NOMO-1 (cell line): ENCODE results near the gene NIPBL.
"Not testable (repeated sequence)": the region's sequence is repeated elsewhere in the genome, so short reads cannot be mapped to it uniquely, and the experiment has no call there.

ENCODE experiments used
- DNase-seq, 2 experiments: peaks; one replicate each; lab custom pipeline; 2025; ENCODE audit not compliant: unreplicated experiment in 2 of 2; lab: John Stamatoyannopoulos, UW

The NIPBL gene

GRCh38 chr5:36901077-36901476, 24.5 kb downstream of the NIPBL start:
- DNase-seq: not testable (repeated sequence)

GRCh38 chr5:36901856-36902255, 25.3 kb downstream of the NIPBL start:
- DNase-seq: no peak

- no peak for DNase-seq
These were observed 25.8 kb downstream of the NIPBL start for GRCh38 chr5:36902353-36902752.

DNA sequence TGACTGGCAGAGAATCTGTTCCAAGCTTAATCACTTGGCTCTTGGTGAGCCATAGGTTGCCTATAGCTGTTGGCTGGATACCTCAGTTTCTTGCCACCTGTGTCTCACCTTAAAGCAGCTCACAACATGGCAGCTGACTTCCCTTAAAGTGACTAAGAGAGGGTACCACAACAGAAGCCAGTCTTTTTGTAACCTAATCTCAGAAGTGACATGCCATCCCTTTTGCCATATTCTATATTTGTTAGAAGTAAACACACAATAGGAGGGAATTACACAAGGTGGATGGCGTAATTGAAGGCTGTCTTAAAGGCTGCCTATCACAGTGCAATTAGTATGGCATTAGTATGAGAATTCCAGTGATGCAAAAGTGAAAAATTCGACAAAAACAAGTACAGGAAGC, 28.1 kb downstream of the NIPBL start:
- DNase-seq: no peak

DNA sequence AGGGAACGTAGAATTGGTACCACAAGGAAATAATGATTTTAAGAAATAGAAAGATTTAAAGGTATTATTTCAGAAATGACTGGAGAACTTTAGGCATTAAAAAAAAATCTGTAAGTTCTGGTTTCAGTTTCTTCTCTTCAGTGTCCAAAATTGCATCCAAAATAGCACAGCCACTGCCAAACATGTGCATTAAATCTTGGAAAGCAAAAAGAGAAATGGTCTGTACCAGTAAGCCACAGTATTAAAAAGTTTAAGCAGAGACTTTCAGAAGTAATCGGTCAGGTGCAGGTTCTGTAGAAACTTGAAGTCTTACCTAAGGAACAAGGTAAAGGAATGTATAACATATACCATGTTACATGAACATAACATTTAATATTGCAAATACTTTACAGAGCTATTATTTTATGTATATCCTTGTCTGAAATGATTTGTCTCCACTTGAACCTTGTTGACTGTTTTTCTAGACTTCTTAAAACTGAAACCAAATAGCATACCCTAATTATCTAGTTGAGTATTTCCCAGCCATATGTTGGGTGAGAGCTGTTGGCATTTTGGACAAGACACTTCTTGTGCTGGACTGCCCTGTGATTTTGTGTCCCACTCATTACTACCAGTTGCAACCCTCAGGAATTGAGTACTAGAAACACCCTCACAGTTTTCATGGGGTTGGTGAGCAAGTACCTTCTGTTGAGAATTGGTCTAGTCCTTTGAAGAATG, 32.1 kb downstream of the NIPBL start:
- DNase-seq: peak in 1 of 2 experiments; percentile 35

GRCh38 chr5:36915653-36916052, 39.1 kb downstream of the NIPBL start:
- no peak for DNase-seq

DNA sequence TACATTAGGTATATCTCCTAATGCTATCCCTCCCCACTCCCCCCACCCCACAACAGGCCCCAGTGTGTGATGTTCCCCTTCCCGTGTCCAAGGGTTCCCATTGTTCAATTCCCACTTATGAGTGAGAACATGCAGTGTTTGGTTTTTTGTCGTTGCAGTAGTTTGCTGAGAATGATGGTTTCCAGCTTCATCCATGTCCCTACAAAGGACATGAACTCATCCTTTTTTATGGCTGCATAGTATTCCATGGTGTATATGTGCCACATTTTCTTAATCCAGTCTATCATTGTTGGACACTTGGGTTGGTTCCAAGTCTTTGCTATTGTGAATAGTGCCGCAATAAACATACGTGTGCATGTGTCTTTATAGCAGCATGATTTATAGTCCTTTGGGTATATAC, 40.0 kb downstream of the NIPBL start:
- not testable (repeated sequence) for DNase-seq

DNA sequence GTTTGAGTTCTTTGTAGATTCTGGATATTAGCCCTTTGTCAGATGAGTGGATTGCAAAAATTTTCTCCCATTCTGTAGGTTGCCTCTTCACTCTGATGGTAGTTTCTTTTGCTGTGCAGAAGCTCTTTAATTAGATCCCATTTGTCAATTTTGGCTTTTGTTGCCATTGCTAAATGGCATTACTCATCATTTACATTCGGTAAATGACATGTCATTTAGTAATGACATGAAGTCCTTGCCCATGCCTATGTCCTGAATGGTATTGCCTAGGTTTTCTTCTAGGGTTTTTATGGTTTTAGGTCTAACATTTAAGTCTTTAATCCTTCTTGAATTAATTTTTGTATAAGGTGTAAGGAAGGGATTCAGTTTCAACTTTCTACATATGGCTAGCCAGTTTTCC, 40.8 kb downstream of the NIPBL start:
- DNase-seq: not testable (repeated sequence)

DNA sequence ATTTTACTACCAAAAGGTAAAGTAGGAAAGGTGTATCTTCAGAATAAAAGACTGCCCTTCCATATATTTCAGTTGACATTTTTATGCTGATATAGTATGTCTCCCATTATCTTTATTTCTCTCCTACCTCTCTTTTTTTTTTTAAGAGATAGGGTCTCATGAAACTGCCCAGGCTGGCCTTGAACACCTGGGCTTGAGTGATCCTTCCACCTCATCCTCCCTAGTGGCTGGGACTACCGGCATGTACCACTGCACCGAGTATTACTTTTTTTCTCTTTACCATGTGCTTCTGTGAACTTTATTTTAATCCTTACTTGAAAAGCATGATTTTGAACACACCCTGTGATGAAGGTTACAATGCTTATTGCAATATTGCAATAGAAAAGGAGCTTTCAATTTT, 42.7 kb downstream of the NIPBL start:
- no peak for DNase-seq

GRCh38 chr5:36919650-36920049, 43.1 kb downstream of the NIPBL start:
- DNase-seq: no peak

DNA sequence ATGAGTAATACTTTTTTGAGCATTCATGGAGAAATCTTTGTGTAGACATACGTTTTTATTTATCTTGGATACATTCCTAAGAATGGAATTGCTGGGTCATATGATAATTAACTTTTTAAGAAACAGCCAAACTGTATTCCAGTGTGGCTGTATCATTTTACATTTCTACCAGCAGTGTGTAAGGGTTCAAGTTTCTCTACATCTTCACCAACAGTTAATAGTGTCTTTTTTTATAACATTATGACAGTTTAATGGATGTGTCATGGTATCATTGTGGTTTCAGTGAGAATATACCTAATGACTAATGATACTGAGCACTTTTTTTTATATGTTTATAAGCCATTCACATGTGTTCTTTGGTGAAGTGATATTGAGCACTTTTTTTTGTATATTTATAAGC, 52.4 kb downstream of the NIPBL start:
- DNase-seq: no peak

GRCh38 chr5:36929438-36929837, 52.9 kb downstream of the NIPBL start:
- DNase-seq: no peak

GRCh38 chr5:36932056-36932455, 55.5 kb downstream of the NIPBL start:
- no peak for DNase-seq

DNA sequence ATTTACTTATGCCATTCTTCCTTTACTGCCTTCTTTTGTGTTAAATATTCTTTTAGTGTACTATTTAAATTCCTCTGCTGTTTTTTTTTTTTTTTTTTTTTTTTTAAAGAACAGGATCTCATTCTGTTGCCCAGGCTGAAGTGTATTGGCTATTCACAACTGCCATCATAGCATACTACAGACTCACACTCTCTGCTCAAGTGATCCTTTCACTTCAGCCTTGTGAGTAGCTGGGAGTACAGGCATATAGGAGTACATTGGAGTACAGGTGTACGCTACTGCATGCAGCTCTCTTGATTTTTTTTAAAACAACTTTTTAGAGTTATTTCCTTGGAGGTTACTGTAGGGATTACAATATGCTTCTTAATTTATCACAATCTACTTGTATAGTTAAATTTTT, 56.1 kb downstream of the NIPBL start:
- no peak for DNase-seq

GRCh38 chr5:36934740-36935356, 58.3 kb downstream of the NIPBL start:
- peak in 1 of 2 experiments; percentile 36 for DNase-seq

- no peak for DNase-seq
These were observed 59.2 kb downstream of the NIPBL start for GRCh38 chr5:36935805-36936204.

GRCh38 chr5:36936309-36936708, 59.7 kb downstream of the NIPBL start:
- DNase-seq: no peak

DNA sequence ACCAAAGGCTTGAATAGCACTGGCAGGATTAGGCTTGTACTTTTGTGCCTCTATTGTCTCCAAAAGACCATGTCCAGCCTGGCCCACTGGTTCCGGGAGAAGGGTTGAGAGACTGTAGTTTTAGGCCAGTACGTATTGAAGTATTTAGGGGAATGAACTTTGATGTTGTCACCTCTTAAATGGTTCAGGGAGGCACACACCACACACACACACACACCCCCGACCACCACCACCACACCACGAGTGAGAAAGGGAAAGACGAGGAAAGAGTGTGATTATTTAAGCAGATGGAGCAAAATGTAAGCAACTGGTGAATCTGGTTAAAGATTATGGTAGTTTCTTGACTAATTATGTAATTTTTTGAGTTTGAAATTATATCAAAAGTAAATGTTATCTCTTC, 61.6 kb downstream of the NIPBL start:
- no peak for DNase-seq

DNA sequence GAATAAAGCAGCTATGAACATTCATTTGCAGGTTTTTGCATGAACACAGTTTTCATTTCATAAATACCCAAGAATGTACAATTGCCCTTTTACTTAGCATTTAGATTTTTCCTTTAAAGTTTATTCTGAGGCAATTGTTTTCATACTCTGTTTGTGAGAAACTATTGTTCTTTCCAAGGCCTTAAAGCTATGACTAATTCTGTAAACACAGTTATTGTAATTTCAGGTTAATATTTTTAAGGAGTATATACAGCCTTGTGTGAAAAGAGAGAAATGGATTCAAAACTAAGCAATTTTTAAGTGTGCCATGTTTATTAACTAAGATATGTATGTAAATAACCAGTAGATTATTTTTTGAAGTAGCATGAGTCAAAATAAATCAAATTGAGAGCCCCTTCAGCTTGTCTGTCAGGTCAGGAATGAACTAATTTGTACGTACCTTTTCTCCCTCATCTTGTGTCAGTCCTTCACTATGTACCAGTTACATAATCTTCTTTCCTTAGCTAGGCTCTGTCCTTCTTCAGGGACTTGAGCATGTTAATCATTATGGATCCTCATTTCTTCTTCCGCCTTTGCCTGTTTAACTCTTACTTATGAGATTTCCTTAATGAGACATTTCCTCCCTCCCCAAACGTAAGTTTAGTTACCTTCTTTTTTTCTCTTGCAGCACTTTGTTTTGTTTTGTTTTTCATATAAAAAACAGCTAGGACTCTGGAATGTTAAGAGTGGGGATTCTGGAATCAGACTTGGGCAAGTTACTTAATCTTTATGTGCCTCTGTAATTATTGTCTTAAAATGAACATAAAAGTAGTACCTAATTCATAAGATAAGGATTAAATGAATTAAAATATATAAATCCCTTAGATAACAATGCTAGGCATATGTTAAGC, 63.6 kb downstream of the NIPBL start:
- DNase-seq: peak; percentile 67 to 84

- DNase-seq: no peak
These were observed 67.0 kb downstream of the NIPBL start for GRCh38 chr5:36943584-36943983.

- no peak for DNase-seq
These were observed 67.5 kb downstream of the NIPBL start for GRCh38 chr5:36944024-36944423.
